Measurements from ENCODE around the gene DICER1. TPM values are rescaled to one million over a fixed set of nuclear protein-coding genes. Genes with fewer than 3 reads are reported as not detected.

Gene DICER1
- total RNA-seq, 1 experiment from 2014 or later, result 11.2 TPM

- no peak for DNase-seq (ENCODE audit: low spot score)
Observed at GRCh38 chr14:95088665-95089064, 68.7 kb downstream of the DICER1 start.

GRCh38 chr14:95087619-95088018, 69.7 kb downstream of the DICER1 start:
- no peak for DNase-seq (ENCODE audit: low spot score)

- DNase-seq (ENCODE audit: low spot score), result no peak
Observed at GRCh38 chr14:95085321-95085720, 72.0 kb downstream of the DICER1 start.

GRCh38 chr14:95078867-95079266, 78.5 kb downstream of the DICER1 start:
- DNase-seq (ENCODE audit: low spot score), result no peak

- no peak for DNase-seq (ENCODE audit: low spot score)
Observed at GRCh38 chr14:95077345-95077744, 80.0 kb downstream of the DICER1 start.

GRCh38 chr14:95075789-95076188, 81.5 kb downstream of the DICER1 start:
- no peak for DNase-seq (ENCODE audit: low spot score)

- no peak for DNase-seq (ENCODE audit: low spot score)
Observed at GRCh38 chr14:95073947-95074346, 83.4 kb downstream of the DICER1 start.

- no peak for DNase-seq (ENCODE audit: low spot score)
Observed at GRCh38 chr14:95072310-95072905, 84.9 kb downstream of the DICER1 start.

- no peak for DNase-seq (ENCODE audit: low spot score)
Observed at GRCh38 chr14:95071649-95072280, 85.6 kb downstream of the DICER1 start.

- no peak for DNase-seq (ENCODE audit: low spot score)
Observed at GRCh38 chr14:95070748-95071435, 86.4 kb downstream of the DICER1 start.

- DNase-seq (ENCODE audit: low spot score), result no peak
Observed at GRCh38 chr14:95069547-95069946, 87.8 kb downstream of the DICER1 start.

GRCh38 chr14:95069018-95069417, 88.3 kb downstream of the DICER1 start:
- DNase-seq (ENCODE audit: low spot score), result no peak

- DNase-seq (ENCODE audit: low spot score), result no peak
Observed at GRCh38 chr14:95068521-95068920, 88.8 kb downstream of the DICER1 start.

- DNase-seq (ENCODE audit: low spot score), result no peak
Observed at GRCh38 chr14:95068080-95068479, 89.2 kb downstream of the DICER1 start.

GRCh38 chr14:95067526-95067925, 89.8 kb downstream of the DICER1 start:
- DNase-seq (ENCODE audit: low spot score), result no peak

GRCh38 chr14:95066427-95066986, 90.8 kb downstream of the DICER1 start:
- DNase-seq (ENCODE audit: low spot score), result no peak

- DNase-seq (ENCODE audit: low spot score), result no peak
Observed at GRCh38 chr14:95065411-95065810, 91.9 kb downstream of the DICER1 start.

- DNase-seq (ENCODE audit: low spot score), result no peak
Observed at GRCh38 chr14:95064734-95065133, 92.6 kb downstream of the DICER1 start.

GRCh38 chr14:95064256-95064655, 93.1 kb downstream of the DICER1 start:
- no peak for DNase-seq (ENCODE audit: low spot score)

- DNase-seq (ENCODE audit: low spot score), result no peak
Observed at GRCh38 chr14:95063391-95063790, 93.9 kb downstream of the DICER1 start.

GRCh38 chr14:95062946-95063345, 94.4 kb downstream of the DICER1 start:
- no peak for DNase-seq (ENCODE audit: low spot score)

GRCh38 chr14:95062220-95062619, 95.1 kb downstream of the DICER1 start:
- DNase-seq (ENCODE audit: low spot score), result no peak

Measured in HT-29 (cell line).